ENCODE measurements around the gene SLC16A1.
"Not testable (repeated sequence)": the region's sequence is repeated elsewhere in the genome, so short reads cannot be mapped to it uniquely, and the experiment has no call there.

Gene SLC16A1

GRCh38 chr1:112887599-112888283, 68.3 kb downstream of the SLC16A1 start:
- no peak for DNase-seq (ENCODE audit: low spot score)
- peak; percentile 68 for FAIRE-seq

GRCh38 chr1:112884996-112885395, 71.0 kb downstream of the SLC16A1 start:
- not testable (repeated sequence) for FAIRE-seq; DNase-seq (ENCODE audit: low spot score)

- FAIRE-seq = no peak
- no peak for DNase-seq (ENCODE audit: low spot score)
Observed at GRCh38 chr1:112882271-112882744, 73.7 kb downstream of the SLC16A1 start.

- FAIRE-seq = no peak
Observed at GRCh38 chr1:112881742-112882127, 74.3 kb downstream of the SLC16A1 start.

GRCh38 chr1:112879834-112880233, 76.2 kb downstream of the SLC16A1 start:
- FAIRE-seq (no peak), DNase-seq (ENCODE audit: low spot score) (no peak)

More at GRCh38 chr1:112881742-112882127, 74.3 kb downstream of the SLC16A1 start:
- DNase-seq (ENCODE audit: low spot score) = no peak

- FAIRE-seq = no peak
- DNase-seq (ENCODE audit: low spot score) = no peak
Observed at GRCh38 chr1:112878321-112878720, 77.7 kb downstream of the SLC16A1 start.

GRCh38 chr1:112877750-112878149, 78.2 kb downstream of the SLC16A1 start:
- no peak for DNase-seq (ENCODE audit: low spot score)

GRCh38 chr1:112876315-112876714, 79.7 kb downstream of the SLC16A1 start:
- FAIRE-seq (no peak), DNase-seq (ENCODE audit: low spot score) (no peak)

More at GRCh38 chr1:112877750-112878149, 78.2 kb downstream of the SLC16A1 start:
- no peak for FAIRE-seq

- FAIRE-seq = no peak
Observed at GRCh38 chr1:112872551-112872962, 83.4 kb downstream of the SLC16A1 start.

GRCh38 chr1:112870887-112871646, 84.9 kb downstream of the SLC16A1 start:
- no peak for DNase-seq (ENCODE audit: low spot score)
- no peak for FAIRE-seq

More at GRCh38 chr1:112872551-112872962, 83.4 kb downstream of the SLC16A1 start:
- DNase-seq (ENCODE audit: low spot score) = no peak

- no peak for FAIRE-seq
- no peak for DNase-seq (ENCODE audit: low spot score)
Observed at GRCh38 chr1:112869895-112870294, 86.1 kb downstream of the SLC16A1 start.

- DNase-seq (ENCODE audit: low spot score) = no peak
- FAIRE-seq = no peak
Observed at GRCh38 chr1:112868191-112868590, 87.8 kb downstream of the SLC16A1 start.

GRCh38 chr1:112866981-112867380, 89.0 kb downstream of the SLC16A1 start:
- no peak for FAIRE-seq

GRCh38 chr1:112866151-112866550, 89.8 kb downstream of the SLC16A1 start:
- DNase-seq (ENCODE audit: low spot score) (peak; percentile 85), FAIRE-seq (no peak)

More at GRCh38 chr1:112866981-112867380, 89.0 kb downstream of the SLC16A1 start:
- no peak for DNase-seq (ENCODE audit: low spot score)

GRCh38 chr1:112862753-112863426, 93.1 kb downstream of the SLC16A1 start:
- DNase-seq (ENCODE audit: low spot score) (no peak), FAIRE-seq (no peak)
